ENCODE measurements around the gene GMIP.

Gene GMIP

GRCh38 chr19:19659646-19660245 is 16.3 kb upstream of the GMIP start:
- DNase-seq = no peak

DNA sequence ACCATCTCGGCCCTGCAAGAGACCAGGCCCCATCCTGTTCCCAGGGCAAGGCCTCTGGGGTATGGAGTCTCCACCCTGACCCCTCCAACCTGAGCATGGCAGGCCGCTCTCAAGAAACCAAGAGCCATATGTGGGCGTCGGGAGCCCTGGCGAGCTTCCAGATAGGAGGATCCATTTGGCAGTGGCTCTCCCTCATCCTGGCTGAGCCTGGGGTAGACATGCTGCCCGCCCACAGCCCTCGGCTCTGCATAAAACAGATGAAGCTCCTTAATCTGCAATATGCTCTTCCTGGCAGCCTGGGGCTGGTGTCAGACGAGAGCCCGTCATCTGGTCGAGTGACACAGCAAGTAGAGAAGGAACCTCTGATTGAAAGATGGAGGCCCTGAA is 13.9 kb upstream of the GMIP start:
- peak in 3 of 14 donors; percentile 8 to 87 (median 9) for DNase-seq

- no peak for DNase-seq
Measured at GRCh38 chr19:19656451-19657396, 13.3 kb upstream of the GMIP start.

DNA sequence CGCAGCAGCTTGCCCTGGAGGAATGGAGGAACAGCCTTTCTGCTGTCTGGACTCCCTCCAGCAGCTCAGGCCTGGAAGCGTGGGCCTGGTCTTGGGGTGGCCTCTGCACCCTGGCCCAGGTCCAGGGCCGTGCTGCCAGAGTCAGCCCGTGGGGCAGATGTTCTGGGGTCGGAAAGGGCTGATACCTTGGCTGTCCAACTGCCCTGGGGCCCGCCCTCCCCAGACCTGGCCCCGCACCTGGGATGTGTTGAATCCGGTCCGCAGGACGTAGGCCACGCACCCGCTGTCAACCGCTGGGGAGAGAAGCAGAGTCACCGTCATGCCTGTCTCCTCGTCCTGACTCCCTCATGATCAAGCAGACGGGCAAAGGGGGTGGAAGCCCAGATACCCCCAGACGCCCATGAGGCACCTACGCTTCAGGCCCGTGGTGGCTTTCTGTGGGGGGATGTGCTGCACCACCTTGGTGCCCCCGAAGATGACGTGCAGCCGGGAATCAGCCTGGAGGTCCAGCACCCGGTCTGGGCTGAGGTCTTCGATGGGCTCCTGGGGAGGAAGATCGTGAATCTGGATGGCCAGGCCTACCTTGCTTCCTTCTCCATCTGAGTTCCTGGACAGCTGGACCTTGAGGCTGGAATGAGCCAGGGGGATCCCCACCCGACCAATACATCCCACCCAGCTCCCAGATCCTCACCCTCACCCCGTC is 12.3 kb upstream of the GMIP start:
- DNase-seq = no peak

DNA sequence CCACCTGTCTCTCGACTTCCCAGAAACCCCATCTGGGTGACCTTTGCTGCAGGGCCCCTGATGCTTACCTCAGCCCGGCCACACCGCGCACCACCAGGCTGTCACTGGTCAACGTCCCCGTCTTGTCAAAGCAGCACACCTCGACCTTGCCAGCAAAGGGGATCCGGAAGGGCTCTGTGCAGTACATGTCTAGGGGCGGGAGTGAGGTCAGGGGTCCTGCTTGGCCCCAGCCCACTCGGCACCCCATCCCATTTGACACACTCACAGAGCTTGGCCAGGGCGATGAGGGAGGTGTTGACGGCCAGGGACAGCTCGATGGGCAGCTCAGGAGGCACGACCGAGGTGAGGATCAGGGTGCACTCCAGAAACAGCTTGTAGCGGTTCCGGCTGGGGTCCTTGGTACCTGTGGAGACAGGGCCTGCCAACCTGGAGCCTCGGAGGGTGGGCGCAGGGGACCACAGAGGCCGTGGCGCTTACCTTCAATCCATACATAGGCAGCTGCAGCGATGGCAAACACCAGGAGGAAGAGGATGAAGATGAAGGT is 11.7 kb upstream of the GMIP start:
- no peak for DNase-seq

GRCh38 chr19:19654441-19654840 is 11.0 kb upstream of the GMIP start:
- DNase-seq = no peak

DNA sequence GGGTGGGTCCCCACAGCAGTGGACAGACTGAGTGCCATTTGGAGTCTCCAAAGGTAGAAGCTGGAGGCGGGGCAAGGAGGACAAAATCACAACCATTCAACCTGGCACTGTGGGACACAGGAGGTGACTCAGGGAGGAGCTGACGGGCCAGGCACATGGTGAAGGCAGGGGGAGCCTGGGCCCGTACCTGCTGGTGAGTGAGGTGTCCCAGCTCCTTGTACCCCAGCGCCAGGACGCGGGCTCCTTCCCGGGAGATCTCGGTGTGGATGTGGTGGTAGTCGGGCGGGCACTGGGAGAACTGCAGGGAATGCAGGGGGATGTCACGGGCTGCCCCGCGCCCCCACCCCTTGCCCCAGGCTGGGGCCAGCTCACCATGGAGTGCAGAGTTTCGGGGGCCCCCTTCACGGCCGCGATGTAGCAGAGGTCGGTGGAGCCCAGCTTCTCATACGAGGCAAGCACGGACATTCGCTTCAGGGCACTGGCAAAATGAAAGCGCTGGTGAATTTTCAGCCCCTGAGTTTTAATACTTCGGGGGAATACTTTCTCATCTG is 10.2 kb upstream of the GMIP start:
- DNase-seq = no peak

DNA sequence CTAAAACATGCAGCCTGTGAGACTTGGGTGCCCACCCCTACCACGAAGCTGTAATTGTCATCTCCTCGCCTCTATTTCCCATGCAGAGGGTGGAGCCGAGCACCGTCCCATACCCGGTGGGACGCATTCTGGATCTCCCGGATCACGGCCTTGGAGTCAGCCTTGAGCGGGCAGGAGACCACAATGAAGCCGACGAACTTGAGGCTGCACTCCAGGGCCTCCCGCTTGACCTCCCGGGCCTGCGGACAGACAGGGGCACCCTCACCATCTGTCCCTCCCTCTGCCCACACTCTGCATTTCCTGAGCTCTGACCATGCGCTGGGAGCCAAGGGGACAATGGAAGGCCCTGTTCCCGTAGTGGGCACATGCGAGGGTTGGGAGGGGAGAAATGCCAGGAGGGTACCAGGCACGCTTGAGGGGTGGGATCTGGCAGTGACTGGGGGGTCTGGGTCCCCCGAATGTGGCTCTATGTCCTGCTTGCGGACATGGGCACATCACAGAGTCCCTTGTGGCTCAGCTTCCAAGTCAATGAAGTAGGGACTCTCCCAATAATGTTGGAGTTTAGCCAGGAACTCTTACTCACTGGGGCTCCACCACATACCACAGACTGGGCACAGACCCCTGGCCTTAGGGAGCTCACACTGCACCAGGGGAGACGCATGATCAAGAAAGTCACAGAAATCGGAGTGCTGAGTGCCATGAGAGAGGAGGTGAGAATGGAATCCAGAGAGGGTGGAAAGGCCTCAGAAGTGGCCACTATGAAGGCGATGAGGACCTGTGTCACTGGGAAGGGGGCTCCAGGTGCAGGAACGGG is 9.2 kb upstream of the GMIP start:
- DNase-seq = no peak

DNA sequence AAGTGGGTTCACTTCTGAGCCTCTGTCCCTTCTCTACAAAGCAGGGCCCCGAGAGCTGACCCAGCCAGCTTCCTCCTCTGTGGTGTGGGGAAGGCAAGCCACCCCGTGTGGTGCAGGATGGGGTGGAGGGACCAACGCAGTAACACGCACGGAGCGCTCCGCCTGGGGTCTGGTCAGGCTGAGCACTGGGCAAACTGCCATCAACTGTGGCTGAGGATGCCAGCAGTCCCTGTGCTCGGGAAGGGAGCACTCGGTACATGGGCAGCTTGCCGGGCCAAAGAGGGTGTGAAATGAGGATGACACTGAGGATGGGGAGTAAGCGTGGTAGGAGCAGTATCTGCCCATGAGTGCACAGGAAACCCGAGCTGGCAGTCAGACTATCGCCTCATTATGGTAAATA is 7.6 kb upstream of the GMIP start:
- peak in 11 of 14 donors; percentile 14 to 53 (median 41) for DNase-seq

GRCh38 chr19:19650331-19650730 is 6.9 kb upstream of the GMIP start:
- DNase-seq = peak in 3 of 14 donors; percentile 4 to 30 (median 29)

GRCh38 chr19:19649580-19649995 is 6.1 kb upstream of the GMIP start:
- no peak for DNase-seq

DNA sequence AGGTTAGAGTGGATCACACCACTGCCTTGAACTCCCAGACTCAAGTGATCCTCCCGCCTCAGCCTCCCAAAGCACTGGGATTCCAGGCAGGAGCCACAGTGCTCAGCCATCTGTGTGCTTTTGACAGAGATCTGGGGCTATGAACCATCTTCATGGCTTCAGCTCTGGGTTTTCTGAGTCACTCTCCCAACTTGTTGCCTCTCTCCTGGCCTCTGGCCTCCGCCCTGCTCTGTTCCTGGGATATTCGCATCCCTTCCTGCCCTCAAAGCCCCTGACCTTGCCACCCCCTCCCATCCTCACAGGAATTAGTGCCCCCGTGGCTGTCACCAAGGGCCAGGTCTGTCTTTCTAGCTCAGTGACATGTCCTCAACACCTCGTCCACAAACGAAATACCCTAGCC is 5.7 kb upstream of the GMIP start:
- DNase-seq = no peak

DNA sequence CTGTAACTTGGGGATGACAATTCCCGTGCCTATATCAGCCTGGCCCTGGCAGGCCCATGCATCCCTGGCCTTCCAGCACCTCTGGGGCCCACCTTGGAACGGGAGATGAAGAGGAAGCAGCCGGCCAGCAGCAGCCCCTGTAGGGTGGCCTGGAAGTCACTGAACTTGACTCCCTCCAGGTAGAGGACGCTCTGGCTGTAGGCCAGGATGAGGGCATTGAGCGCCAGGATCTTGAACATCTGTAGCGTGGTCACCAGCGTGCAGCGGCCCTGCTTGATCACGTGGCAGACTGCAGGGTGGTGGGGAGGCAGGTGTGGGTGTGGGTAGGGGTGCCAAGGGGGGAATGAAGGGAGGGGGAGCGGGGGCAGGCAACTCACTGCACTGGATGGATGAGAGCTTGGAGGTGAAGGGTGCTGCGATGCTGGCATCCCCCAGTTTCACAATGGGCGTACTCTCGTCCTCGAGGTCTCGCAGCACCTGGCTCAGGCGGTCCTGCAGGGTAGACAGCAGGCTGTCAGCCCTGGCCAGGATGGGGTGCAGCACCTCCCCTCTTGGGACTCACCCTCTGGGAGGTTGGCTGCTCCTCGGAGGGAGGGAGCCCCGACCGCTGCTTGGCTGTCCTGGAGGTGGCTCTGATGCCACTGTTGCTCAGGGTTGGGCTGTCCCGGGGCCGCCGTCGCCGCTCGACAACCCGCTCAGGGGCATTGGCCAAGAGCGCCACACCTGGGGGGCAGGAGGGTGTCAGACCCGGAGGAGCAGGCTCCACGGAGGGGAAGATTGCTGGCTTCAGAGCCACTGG is 3.8 kb upstream of the GMIP start:
- no peak for DNase-seq

DNA sequence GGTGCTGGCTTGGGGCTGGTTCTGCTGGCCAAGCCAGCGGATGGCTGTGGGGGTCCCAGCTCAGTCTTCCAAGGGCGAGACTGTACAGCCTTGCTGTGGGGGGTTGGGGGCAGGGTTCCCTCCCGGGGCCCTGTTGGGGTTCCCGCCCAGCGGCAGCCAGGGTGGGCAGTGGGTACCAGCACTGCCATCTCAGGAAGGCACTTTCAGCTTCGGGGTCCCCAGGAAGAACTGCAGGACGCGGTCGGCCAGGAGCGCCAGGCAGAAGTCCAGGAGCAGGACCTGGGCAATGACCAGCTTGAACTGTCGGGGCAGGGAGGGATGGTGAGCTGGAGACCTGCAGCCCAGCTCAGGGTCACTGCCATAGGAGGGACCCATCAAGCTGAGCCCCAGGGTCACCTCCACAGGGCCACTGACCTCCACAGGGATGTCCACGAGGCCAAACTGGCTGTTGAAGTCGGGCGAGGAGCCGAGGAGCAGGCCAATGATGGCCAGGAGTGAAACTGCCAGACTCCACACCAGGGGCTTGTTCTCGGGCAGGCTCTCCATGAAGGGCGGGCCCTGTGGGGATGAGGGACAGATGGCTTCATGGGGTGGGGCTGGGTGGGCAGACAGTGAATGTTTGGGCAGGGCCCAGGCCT is 1.9 kb upstream of the GMIP start:
- DNase-seq = no peak

- no peak for DNase-seq
Measured at GRCh38 chr19:19644054-19644388, 564 bp upstream of the GMIP start.

DNA sequence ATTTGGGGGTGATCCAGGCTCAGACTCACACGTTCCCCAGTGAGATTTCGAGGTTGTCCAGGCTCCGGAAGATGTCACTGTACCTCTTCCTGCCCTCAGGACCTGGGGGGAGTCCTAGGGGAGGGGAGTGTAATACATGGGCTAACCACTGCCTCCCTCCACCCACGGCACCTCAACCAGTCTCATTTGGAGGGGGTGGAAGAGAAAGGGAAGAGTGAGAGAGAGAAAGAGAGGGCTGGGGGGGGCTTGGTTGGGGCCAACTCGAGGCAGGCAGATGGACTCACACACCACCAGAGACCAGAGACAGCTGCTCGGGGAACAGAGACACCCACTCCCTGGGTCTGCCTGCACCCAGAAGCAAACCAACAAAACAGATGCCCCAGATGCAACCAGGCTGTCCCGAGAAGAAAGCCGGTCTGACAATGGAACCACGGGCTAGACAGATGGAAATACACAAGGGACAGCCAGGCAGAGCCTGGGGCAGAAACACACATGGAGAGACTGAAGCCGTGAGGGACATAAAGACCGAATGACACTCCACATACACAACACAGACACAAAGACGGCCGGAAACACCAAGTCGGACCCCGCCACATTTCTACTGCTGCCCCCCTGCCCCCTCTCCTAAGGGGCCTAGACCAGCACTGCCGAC is 825 bp downstream of the GMIP start:
- DNase-seq = no peak

DNA sequence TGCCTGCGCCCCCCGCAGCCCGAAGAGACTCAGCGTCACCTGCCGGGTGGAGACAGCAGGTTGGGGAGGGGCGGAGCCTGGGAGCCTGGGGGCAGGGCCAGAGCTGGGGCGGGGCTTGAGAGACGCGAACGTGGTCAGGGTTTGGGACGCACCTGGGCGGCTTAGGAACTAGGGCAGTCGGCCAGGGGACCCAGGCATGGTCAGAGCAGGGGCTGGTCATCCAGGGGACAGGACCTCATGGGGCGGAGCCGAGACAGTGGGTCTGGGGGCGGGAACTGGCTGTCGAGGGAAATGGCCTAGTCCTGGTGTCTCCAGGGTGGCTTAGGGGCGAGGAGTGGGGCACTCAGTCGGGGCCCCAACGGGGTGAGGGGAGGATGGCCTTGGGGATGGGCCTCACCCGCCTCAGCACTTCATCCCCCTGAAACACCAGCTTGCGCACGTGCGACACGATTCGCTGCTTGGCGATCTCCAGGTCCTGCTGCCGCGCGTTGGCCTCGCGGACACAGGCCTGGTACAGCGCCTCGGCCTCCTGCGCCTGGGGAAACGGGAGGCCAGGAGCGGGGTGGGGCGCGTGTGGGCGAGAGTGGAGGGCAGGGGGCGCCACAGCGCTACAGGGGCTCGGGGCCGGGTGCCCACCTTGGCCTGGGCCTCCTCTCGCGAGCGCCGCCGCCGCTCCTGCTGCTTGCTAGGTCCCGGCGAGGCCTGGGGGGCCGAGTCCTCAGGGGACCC is 5.8 kb downstream of the GMIP start:
- DNase-seq = no peak

GRCh38 chr19:19637186-19637522 is 6.3 kb downstream of the GMIP start:
- DNase-seq = no peak

- DNase-seq = no peak
Measured at GRCh38 chr19:19636573-19637185, 6.8 kb downstream of the GMIP start.

Measured in C1 segment of cervical spinal cord (tissue), 14 donors.